ENCODE results near the gene ETFB.

DNA sequence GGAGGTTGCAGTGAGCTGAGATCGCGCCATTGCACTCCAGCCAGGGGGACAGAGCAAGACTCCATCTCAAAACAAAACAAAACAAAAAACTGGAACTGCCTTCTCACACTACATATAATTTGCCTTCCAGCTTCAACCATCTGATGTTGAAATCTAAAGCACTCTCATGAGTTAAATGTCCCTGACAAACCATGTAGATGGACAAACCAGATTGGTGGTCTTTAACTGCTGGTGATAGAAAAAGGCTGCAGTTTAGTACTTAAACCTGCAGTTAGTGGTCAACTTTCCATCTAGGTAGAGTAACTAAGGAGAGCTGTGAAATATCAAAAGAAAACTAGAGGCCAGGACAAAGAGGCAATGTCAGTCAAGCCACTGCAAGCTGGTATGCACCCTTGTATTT is 30.0 kb upstream of the ETFB start:
- TF ChIP-seq SP1 (IDR thresholded peaks at IDR 0.05) (no peak), LEF1 (IDR thresholded peaks at IDR 0.05; ENCODE audit: borderline replicate concordance) (no peak), TARDBP (IDR thresholded peaks at IDR 0.05) (no peak), FOXM1 (IDR thresholded peaks at IDR 0.05; ENCODE audit: borderline replicate concordance) (no peak), FOXK2 (IDR thresholded peaks at IDR 0.05) (no peak), BHLHE40 (IDR thresholded peaks at IDR 0.05; ENCODE audit: borderline replicate concordance) (no peak), ARNT (IDR thresholded peaks at IDR 0.05) (no peak), SUZ12 (IDR thresholded peaks at IDR 0.05) (no peak), CTBP1 (IDR thresholded peaks at IDR 0.05; ENCODE audit: borderline replicate concordance) (no peak)
- TF ChIP-seq, protein P1, sequence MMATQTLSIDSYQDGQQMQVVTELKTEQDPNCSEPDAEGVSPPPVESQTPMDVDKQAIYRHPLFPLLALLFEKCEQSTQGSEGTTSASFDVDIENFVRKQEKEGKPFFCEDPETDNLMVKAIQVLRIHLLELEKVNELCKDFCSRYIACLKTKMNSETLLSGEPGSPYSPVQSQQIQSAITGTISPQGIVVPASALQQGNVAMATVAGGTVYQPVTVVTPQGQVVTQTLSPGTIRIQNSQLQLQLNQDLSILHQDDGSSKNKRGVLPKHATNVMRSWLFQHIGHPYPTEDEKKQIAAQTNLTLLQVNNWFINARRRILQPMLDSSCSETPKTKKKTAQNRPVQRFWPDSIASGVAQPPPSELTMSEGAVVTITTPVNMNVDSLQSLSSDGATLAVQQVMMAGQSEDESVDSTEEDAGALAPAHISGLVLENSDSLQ (IDR thresholded peaks at IDR 0.05) = no peak

Data from HEK293T (cell line).